K562 (cell line): ENCODE measurements around the gene LRFN3. TPM values are rescaled to one million over a fixed set of nuclear protein-coding genes. Genes with fewer than 3 reads are reported as not detected.

ENCODE experiments used
- ARID1B ChIP-seq: fragments of 450-650 bp; IDR thresholded peaks from 2 replicates; pipeline ENCODE4 v1.6.1; 2016; ENCODE audit warnings: antibody characterized with exemption, mild to moderate bottlenecking, inconsistent platforms
- FIP1L1 ChIP-seq: fragments of 200-400 bp; formaldehyde crosslinking; IDR thresholded peaks from 2 replicates; pipeline ENCODE4 v1.6.1; 2018; ENCODE audit warnings: mild to moderate bottlenecking, low read depth, low read length; ENCODE audit not compliant: poor library complexity, severe bottlenecking
- FOXA1 ChIP-seq: fragments of 450-650 bp; IDR thresholded peaks from 2 replicates; pipeline ENCODE4 v1.6.1; 2016; ENCODE audit warnings: mild to moderate bottlenecking, borderline replicate concordance
- FOXJ3 ChIP-seq: sonication (generic); formaldehyde crosslinking; IDR thresholded peaks from 2 replicates; pipeline ENCODE4 v1.4.0; 2020; ENCODE audit warnings: mild to moderate bottlenecking, missing genetic modification reagents
- GABPA ChIP-seq: fragments of 200-800 bp; sonication (Bioruptor generic); conservative IDR thresholded peaks from 2 replicates; pipeline ENCODE4 v1.6.1; 2016; ENCODE audit warnings: low read depth, missing genetic modification characterization, missing compliant biosample characterization
- GABPB2 ChIP-seq: fragments of 250-450 bp; sonication (Bioruptor Pico); conservative IDR thresholded peaks from 2 replicates; pipeline ENCODE4 v1.5.1; 2021; ENCODE audit warnings: mild to moderate bottlenecking
- HDAC3 ChIP-seq: fragments of 450-650 bp; IDR thresholded peaks from 2 replicates; pipeline ENCODE4 v1.6.1; 2018; ENCODE audit warnings: borderline replicate concordance, mild to moderate bottlenecking, moderate library complexity; ENCODE audit not compliant: partially characterized antibody
- MCM7 ChIP-seq, 2 experiments: fragments of 450-650 bp; IDR thresholded peaks; 2 replicates each; pipeline ENCODE4 v1.6.1; 2016 to 2018
- NFATC3 ChIP-seq: fragments of 450-650 bp; IDR thresholded peaks from 2 replicates; pipeline ENCODE4 v1.6.1; 2017; ENCODE audit warnings: mild to moderate bottlenecking
- NFE2L1 ChIP-seq: fragments of 450-650 bp; IDR thresholded peaks from 2 replicates; pipeline ENCODE4 v1.6.1; 2016; ENCODE audit warnings: missing genetic modification characterization, low read depth, mild to moderate bottlenecking, missing compliant biosample characterization, moderate library complexity, borderline replicate concordance
- PHF8 ChIP-seq: fragments of 200-600 bp; sonication (generic); IDR thresholded peaks from 2 replicates; pipeline ENCODE4 v1.6.1; 2012; ENCODE audit warnings: mixed run types, mild to moderate bottlenecking, inconsistent platforms, low read length, moderate library complexity, borderline replicate concordance
- SMARCE1 ChIP-seq: fragments of 450-650 bp; IDR thresholded peaks from 2 replicates; pipeline ENCODE4 v1.7.1; 2016; ENCODE audit warnings: mild to moderate bottlenecking
- SPI1 ChIP-seq: IDR thresholded peaks from 2 replicates; pipeline ENCODE4 v1.6.1; 2011; ENCODE audit warnings: low read depth, low read length, control low read depth, borderline replicate concordance
- SRSF1 ChIP-seq: fragments of 200-400 bp; formaldehyde crosslinking; IDR thresholded peaks from 2 replicates; pipeline ENCODE4 v1.6.1; 2017; ENCODE audit warnings: mild to moderate bottlenecking, low read depth, low read length, moderate library complexity
- TCF3 ChIP-seq: sonication (generic); formaldehyde crosslinking; IDR thresholded peaks from 2 replicates; pipeline ENCODE4 v1.4.0; 2020; ENCODE audit warnings: mild to moderate bottlenecking, missing genetic modification reagents
- TRIM28 ChIP-seq: fragments of 450-650 bp; IDR thresholded peaks from 2 replicates; pipeline ENCODE4 v1.6.1; 2017
- ZNF197 ChIP-seq: fragments of 200-800 bp; sonication (Bioruptor generic); IDR thresholded peaks from 2 replicates; pipeline ENCODE4 v1.6.1; 2016; ENCODE audit warnings: low read depth, missing genetic modification characterization, missing compliant biosample characterization
- ZNF311 ChIP-seq: fragments of 250-450 bp; sonication (Bioruptor Pico); IDR thresholded peaks from 2 replicates; pipeline ENCODE4 v1.4.0; 2020; ENCODE audit warnings: mild to moderate bottlenecking, moderate library complexity
- ZNF354B ChIP-seq: fragments of 250-450 bp; sonication (Bioruptor Pico); IDR thresholded peaks from 2 replicates; pipeline ENCODE4 v1.4.0; 2020
- ZNF41 ChIP-seq: fragments of 250-450 bp; sonication (Bioruptor Pico); conservative IDR thresholded peaks from 2 replicates; pipeline ENCODE4 v1.4.0; 2020; ENCODE audit warnings: mild to moderate bottlenecking
- polyA plus RNA-seq, 8 experiments: library from polyadenylated mRNA; depleted of rRNA in 4 of 8; stranded (reverse) in 5 of 8; unstranded in 3 of 8; fragments of >200 nt; fragmentation: Nextera tagmentation in 2 of 8; fragmentation: Illumina TruSeq in 1 of 8; extraction: Ambion mirVana in 2 of 8; extraction: Trizol in 1 of 8; gene quantifications; 2 replicates each; pipeline versions ENCODE4 v1.2.1 to v1.2.3, GENCODE V29; 2011 to 2014; ENCODE audit warnings: inconsistent platforms in 1 of 8, missing spikeins in 1 of 8
- total RNA-seq, 7 experiments: library from RNA; depleted of rRNA in 6 of 7; stranded (reverse); fragments of >200 nt in 6 of 7; fragmentation: Illumina TruSeq in 2 of 7; extraction: Trizol in 2 of 7; gene quantifications; 2 replicates each; pipeline versions ENCODE4 v1.2.1 to v1.2.3, GENCODE V29; 2011 to 2021; ENCODE audit warnings: low replicate concordance in 1 of 7
- TF ChIP-seq, protein P1 (sequence below): fragments of 450-650 bp; IDR thresholded peaks from 2 replicates; pipeline ENCODE4 v1.7.1; 2018; ENCODE audit warnings: mild to moderate bottlenecking, low read depth; ENCODE audit not compliant: partially characterized antibody
- TF ChIP-seq, protein P2 (sequence below), 2 experiments: IDR thresholded peaks; 2 replicates each; pipeline ENCODE4 v1.6.1; 2012; ENCODE audit warnings: improper control_type of control experiment in 2 of 2, low read depth in 2 of 2, low read length in 2 of 2, borderline replicate concordance in 1 of 2
- TF ChIP-seq, protein P3 (sequence below): fragments of 450-650 bp; IDR thresholded peaks from 2 replicates; pipeline ENCODE4 v1.6.1; 2014; ENCODE audit warnings: low read depth, mild to moderate bottlenecking, moderate library complexity, borderline replicate concordance

Gene LRFN3
- total and polyA plus RNA-seq, 9 of the 15 experiments (the other 6 are each of a cell fraction or from before 2014, with no cell fraction given) = 0.03 to 0.12 (median 0.11) TPM; not detected in 6

DNA sequence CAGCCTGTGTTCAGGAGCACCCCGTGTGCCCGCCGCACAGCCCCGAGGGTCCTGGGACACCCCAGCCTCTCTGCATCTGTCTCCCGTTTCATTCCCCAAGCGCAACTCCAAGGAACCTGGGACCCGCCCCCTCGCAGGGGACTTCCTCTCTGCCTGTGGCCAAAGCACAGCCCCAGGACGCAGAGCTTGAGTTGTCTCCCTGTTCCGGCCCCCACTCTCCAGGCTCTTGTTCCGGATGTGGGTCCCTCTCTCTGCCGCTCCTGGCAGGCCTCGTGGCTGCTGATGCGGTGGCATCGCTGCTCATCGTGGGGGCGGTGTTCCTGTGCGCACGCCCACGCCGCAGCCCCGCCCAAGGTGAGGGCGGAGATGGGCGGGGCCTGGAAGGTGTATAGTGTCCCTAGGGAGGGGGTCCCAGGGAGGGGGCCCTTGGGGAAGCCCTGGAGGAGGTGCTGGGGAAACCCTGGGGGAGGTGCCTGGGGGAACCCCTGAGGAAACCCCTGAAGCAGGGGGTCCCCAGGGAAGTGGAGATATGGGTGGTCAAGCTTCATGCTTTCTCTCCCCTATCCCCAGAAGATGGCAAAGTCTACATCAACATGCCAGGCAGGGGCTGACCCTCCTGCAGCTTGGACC, 32.5 kb upstream of the LRFN3 start (continued):
- TF ChIP-seq, protein P1, sequence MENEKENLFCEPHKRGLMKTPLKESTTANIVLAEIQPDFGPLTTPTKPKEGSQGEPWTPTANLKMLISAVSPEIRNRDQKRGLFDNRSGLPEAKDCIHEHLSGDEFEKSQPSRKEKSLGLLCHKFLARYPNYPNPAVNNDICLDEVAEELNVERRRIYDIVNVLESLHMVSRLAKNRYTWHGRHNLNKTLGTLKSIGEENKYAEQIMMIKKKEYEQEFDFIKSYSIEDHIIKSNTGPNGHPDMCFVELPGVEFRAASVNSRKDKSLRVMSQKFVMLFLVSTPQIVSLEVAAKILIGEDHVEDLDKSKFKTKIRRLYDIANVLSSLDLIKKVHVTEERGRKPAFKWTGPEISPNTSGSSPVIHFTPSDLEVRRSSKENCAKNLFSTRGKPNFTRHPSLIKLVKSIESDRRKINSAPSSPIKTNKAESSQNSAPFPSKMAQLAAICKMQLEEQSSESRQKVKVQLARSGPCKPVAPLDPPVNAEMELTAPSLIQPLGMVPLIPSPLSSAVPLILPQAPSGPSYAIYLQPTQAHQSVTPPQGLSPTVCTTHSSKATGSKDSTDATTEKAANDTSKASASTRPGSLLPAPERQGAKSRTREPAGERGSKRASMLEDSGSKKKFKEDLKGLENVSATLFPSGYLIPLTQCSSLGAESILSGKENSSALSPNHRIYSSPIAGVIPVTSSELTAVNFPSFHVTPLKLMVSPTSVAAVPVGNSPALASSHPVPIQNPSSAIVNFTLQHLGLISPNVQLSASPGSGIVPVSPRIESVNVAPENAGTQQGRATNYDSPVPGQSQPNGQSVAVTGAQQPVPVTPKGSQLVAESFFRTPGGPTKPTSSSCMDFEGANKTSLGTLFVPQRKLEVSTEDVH = no peak
- TF ChIP-seq TCF3 (CRISPR knock-in tag) (no peak; the same call in 1 of the 2 replicates), ARID1B (peak; percentile 48), SPI1 (peak; percentile 92), SMARCE1 (no peak), FOXJ3 (CRISPR knock-in tag) (no peak), NFE2L1 (tag) (no peak), HDAC3 (no peak), FOXA1 (no peak), ZNF354B (CRISPR knock-in tag) (no peak), ZNF311 (CRISPR knock-in tag) (no peak), GABPA (tag) (peak; percentile 90), SRSF1 (no peak), PHF8 (peak; percentile 54; the same call in 1 of the 2 replicates), GABPB2 (CRISPR knock-in tag) (no peak), NFATC3 (no peak), FIP1L1 (no peak), ZNF41 (CRISPR knock-in tag) (no peak), ZNF197 (no peak), MCM7 (IDR thresholded peaks at IDR 0.05) (no peak), TRIM28 (no peak)
- TF ChIP-seq, protein P2, sequence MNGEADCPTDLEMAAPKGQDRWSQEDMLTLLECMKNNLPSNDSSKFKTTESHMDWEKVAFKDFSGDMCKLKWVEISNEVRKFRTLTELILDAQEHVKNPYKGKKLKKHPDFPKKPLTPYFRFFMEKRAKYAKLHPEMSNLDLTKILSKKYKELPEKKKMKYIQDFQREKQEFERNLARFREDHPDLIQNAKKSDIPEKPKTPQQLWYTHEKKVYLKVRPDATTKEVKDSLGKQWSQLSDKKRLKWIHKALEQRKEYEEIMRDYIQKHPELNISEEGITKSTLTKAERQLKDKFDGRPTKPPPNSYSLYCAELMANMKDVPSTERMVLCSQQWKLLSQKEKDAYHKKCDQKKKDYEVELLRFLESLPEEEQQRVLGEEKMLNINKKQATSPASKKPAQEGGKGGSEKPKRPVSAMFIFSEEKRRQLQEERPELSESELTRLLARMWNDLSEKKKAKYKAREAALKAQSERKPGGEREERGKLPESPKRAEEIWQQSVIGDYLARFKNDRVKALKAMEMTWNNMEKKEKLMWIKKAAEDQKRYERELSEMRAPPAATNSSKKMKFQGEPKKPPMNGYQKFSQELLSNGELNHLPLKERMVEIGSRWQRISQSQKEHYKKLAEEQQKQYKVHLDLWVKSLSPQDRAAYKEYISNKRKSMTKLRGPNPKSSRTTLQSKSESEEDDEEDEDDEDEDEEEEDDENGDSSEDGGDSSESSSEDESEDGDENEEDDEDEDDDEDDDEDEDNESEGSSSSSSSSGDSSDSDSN (IDR thresholded peaks at IDR 0.05; ENCODE audit: borderline replicate concordance in 1 of 2, low read depth in 2 of 2, low read length in 2 of 2) = 0 out of 4 replicates have a peak, but pooled peaks of 1 of the 2 experiments have one; percentile 31
- TF ChIP-seq, protein P3, sequence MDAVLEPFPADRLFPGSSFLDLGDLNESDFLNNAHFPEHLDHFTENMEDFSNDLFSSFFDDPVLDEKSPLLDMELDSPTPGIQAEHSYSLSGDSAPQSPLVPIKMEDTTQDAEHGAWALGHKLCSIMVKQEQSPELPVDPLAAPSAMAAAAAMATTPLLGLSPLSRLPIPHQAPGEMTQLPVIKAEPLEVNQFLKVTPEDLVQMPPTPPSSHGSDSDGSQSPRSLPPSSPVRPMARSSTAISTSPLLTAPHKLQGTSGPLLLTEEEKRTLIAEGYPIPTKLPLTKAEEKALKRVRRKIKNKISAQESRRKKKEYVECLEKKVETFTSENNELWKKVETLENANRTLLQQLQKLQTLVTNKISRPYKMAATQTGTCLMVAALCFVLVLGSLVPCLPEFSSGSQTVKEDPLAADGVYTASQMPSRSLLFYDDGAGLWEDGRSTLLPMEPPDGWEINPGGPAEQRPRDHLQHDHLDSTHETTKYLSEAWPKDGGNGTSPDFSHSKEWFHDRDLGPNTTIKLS = peak; percentile 86
